ENCODE measurements around the gene MYO5B. TPM values are rescaled to one million over a fixed set of nuclear protein-coding genes. Genes with fewer than 3 reads are reported as not detected.
"Not testable (repeated sequence)": the region's sequence is repeated elsewhere in the genome, so short reads cannot be mapped to it uniquely, and the experiment has no call there.

MYO5B gene
- total RNA-seq, 2 experiments from 2014 or later: not detected

GRCh38 chr18:49892148-49892924, 302.6 kb downstream of the MYO5B start:
- ChIA-PET POLR2A (no interaction called here), CTCF (no interaction called here)
- H3K27ac Mint-ChIP-seq: no peak overlapping the region

GRCh38 chr18:49890041-49890440, 304.9 kb downstream of the MYO5B start:
- peaks cover 24% of the 10 kb centered on the region for H3K27me3 Mint-ChIP-seq
- no peaks in the 10 kb centered on the region for H3K36me3 ChIP-seq (ENCODE audit: insufficient read depth, low read length)
- no peaks in the 10 kb centered on the region for H3K9me3 Mint-ChIP-seq
- H3K27ac Mint-ChIP-seq: no peak overlapping the region
- H3K27ac ChIP-seq (ENCODE audit: low read depth in 1 of 2, low read length in 2 of 2): no peak overlapping the region
- H3K4me3 Mint-ChIP-seq: no peak overlapping the region
- H3K9me3 ChIP-seq (ENCODE audit: control insufficient read depth in 1 of 2, insufficient read depth in 1 of 2, low read length in 2 of 2): no peaks in the 10 kb centered on the region
- no peak for ATAC-seq (ENCODE audit: poor library complexity)
- POLR2A ChIA-PET: no interaction called here
- CTCF ChIA-PET: no interaction called here
- H3K4me3 ChIP-seq (ENCODE audit: low read length): no peak overlapping the region
- DNase-seq: no peak
- TF ChIP-seq, protein P1, sequence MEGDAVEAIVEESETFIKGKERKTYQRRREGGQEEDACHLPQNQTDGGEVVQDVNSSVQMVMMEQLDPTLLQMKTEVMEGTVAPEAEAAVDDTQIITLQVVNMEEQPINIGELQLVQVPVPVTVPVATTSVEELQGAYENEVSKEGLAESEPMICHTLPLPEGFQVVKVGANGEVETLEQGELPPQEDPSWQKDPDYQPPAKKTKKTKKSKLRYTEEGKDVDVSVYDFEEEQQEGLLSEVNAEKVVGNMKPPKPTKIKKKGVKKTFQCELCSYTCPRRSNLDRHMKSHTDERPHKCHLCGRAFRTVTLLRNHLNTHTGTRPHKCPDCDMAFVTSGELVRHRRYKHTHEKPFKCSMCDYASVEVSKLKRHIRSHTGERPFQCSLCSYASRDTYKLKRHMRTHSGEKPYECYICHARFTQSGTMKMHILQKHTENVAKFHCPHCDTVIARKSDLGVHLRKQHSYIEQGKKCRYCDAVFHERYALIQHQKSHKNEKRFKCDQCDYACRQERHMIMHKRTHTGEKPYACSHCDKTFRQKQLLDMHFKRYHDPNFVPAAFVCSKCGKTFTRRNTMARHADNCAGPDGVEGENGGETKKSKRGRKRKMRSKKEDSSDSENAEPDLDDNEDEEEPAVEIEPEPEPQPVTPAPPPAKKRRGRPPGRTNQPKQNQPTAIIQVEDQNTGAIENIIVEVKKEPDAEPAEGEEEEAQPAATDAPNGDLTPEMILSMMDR (IDR thresholded peaks at IDR 0.05): no peak
- intact Hi-C loops (cut with DNase I, micrococcal nuclease): no loop called here
- H3K27me3 ChIP-seq (ENCODE audit: control insufficient read depth in 1 of 2, insufficient read depth in 2 of 2, low read length in 2 of 2): peaks cover 0 to 3% of the 10 kb centered on the region in 2 experiments
- H3K4me1 ChIP-seq (ENCODE audit: insufficient read depth, low read length): no peaks in the 10 kb centered on the region
- H3K36me3 Mint-ChIP-seq (ENCODE audit: low read depth): no peaks in the 10 kb centered on the region
- no peaks in the 10 kb centered on the region for H3K4me1 Mint-ChIP-seq (ENCODE audit: low read depth)

More at GRCh38 chr18:49892148-49892924, 302.6 kb downstream of the MYO5B start:
- Mint-ChIP-seq H3K4me3 (no peak overlapping the region), H3K9me3 (no peaks in the 10 kb centered on the region), H3K27me3 (peaks cover 32% of the 10 kb centered on the region), H3K36me3 (ENCODE audit: low read depth) (no peaks in the 10 kb centered on the region), H3K4me1 (ENCODE audit: low read depth) (no peaks in the 10 kb centered on the region)
- no peak for DNase-seq
- Histone ChIP-seq H3K4me1 (ENCODE audit: insufficient read depth, low read length) (no peaks in the 10 kb centered on the region), H3K36me3 (ENCODE audit: insufficient read depth, low read length) (no peaks in the 10 kb centered on the region), H3K27ac (ENCODE audit: low read depth in 1 of 2, low read length in 2 of 2) (no peak overlapping the region), H3K27me3 (ENCODE audit: control insufficient read depth in 1 of 2, insufficient read depth in 2 of 2, low read length in 2 of 2) (peaks cover 0 to 7% of the 10 kb centered on the region in 2 experiments), H3K9me3 (ENCODE audit: control insufficient read depth in 1 of 2, insufficient read depth in 1 of 2, low read length in 2 of 2) (peaks cover 0 to 4% of the 10 kb centered on the region in 2 experiments), H3K4me3 (ENCODE audit: low read length) (no peak overlapping the region)
- intact Hi-C loops (cut with DNase I, micrococcal nuclease): no loop called here
- TF ChIP-seq, protein P1 (IDR thresholded peaks at IDR 0.05): no peak
- ATAC-seq (ENCODE audit: poor library complexity): no peak

DNA sequence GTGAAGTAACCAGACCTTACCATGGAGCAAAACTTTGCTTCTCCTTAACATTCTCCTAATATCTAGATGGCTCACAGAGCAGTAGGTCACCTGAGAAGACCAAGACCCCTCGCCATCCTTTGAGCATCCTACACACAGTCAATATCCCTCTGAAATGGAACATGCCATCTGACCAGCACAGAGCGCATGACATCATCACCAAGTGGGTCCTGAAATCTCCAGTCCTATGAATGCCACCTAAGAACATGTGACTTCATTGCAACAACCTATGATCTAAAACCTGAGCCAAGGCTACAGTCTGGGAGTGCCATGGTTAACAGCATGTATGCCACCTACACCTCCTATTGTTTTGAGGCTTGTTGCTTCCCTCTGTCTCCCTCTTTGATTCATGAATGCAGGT, 305.4 kb downstream of the MYO5B start:
- intact Hi-C loops (cut with DNase I, micrococcal nuclease); POLR2A ChIA-PET; ATAC-seq (ENCODE audit: poor library complexity): not testable (repeated sequence)

More for the DNA sequence above, 305.4 kb downstream of the MYO5B start:
- H3K4me1 ChIP-seq (ENCODE audit: insufficient read depth, low read length); H3K27ac ChIP-seq (ENCODE audit: low read depth in 1 of 2, low read length in 2 of 2); DNase-seq; H3K27me3 ChIP-seq (ENCODE audit: control insufficient read depth in 1 of 2, insufficient read depth in 2 of 2, low read length in 2 of 2); H3K36me3 Mint-ChIP-seq (ENCODE audit: low read depth); H3K9me3 ChIP-seq (ENCODE audit: control insufficient read depth in 1 of 2, insufficient read depth in 1 of 2, low read length in 2 of 2); CTCF ChIA-PET; H3K4me3 Mint-ChIP-seq; H3K27ac Mint-ChIP-seq; H3K36me3 ChIP-seq (ENCODE audit: insufficient read depth, low read length); H3K4me1 Mint-ChIP-seq (ENCODE audit: low read depth); H3K4me3 ChIP-seq (ENCODE audit: low read length); H3K9me3 Mint-ChIP-seq: not testable (repeated sequence)
- peaks cover 21% of the 10 kb centered on the region for H3K27me3 Mint-ChIP-seq
